GM18505 (cell line): Measurements from ENCODE around the gene FHIP1B.

ENCODE experiments used
- ATAC-seq: cut with Tn5 transposase; IDR thresholded peaks from one replicate; pipeline ENCODE4 v1.9.1; 2021; ENCODE audit not compliant: unreplicated experiment
- POLR2A ChIP-seq: IDR thresholded peaks from 4 replicates; pipeline ENCODE4 v1.6.1; 2011; ENCODE audit warnings: borderline replicate concordance; ENCODE audit not compliant: insufficient read depth, insufficient read length; ENCODE audit errors: extremely low read depth

FHIP1B gene

GRCh38 chr11:6202041-6202440, 32.4 kb downstream of the FHIP1B start:
- no peak for TF ChIP-seq POLR2A
- ATAC-seq, result no peak

- no peak for TF ChIP-seq POLR2A
These were observed 33.0 kb downstream of the FHIP1B start for GRCh38 chr11:6201481-6201880.

GRCh38 chr11:6200975-6201374, 33.5 kb downstream of the FHIP1B start:
- no peak for ATAC-seq
- TF ChIP-seq POLR2A, result no peak

More at GRCh38 chr11:6201481-6201880, 33.0 kb downstream of the FHIP1B start:
- ATAC-seq, result no peak

GRCh38 chr11:6199174-6199810, 35.1 kb downstream of the FHIP1B start, which contains the start of gene OR52W1:
Gene OR52W1, plus strand, starts transcription at chr11:6199224. Its CDS starts 0 bp downstream, at chr11:6199224.
- TF ChIP-seq POLR2A, result no peak
- ATAC-seq, result no peak

- TF ChIP-seq POLR2A, result no peak
- no peak for ATAC-seq
These were observed 36.8 kb downstream of the FHIP1B start for GRCh38 chr11:6197466-6198200.

GRCh38 chr11:6196396-6196795, 38.0 kb downstream of the FHIP1B start:
- no peak for TF ChIP-seq POLR2A
- ATAC-seq, result no peak

- TF ChIP-seq POLR2A, result no peak
- ATAC-seq, result no peak
These were observed 40.3 kb downstream of the FHIP1B start for GRCh38 chr11:6194065-6194581.

GRCh38 chr11:6191742-6192141, 42.7 kb downstream of the FHIP1B start:
- no peak for ATAC-seq
- no peak for TF ChIP-seq POLR2A

GRCh38 chr11:6175440-6175839, 59.0 kb downstream of the FHIP1B start:
- no peak for TF ChIP-seq POLR2A
- ATAC-seq, result no peak

GRCh38 chr11:6170226-6170625, 64.2 kb downstream of the FHIP1B start, which contains the start of gene OR52B2:
Gene OR52B2, minus strand, starts transcription at chr11:6170326. Its CDS starts 0 bp downstream, at chr11:6170326.
- no peak for ATAC-seq
- no peak for TF ChIP-seq POLR2A
